DLD1 (cell line): ENCODE data around the gene FFAR3.

ENCODE experiments used
- in situ Hi-C: cut with HindIII; loops from 2 replicates; pipeline ENCODE4 v1.10.0; 2017; ENCODE audit warnings: low sequenced_read_pairs

The FFAR3 gene

GRCh38 chr19:35329323-35329722 is 28.9 kb upstream of the FFAR3 start:
- in situ Hi-C loops = no loop called here

DNA sequence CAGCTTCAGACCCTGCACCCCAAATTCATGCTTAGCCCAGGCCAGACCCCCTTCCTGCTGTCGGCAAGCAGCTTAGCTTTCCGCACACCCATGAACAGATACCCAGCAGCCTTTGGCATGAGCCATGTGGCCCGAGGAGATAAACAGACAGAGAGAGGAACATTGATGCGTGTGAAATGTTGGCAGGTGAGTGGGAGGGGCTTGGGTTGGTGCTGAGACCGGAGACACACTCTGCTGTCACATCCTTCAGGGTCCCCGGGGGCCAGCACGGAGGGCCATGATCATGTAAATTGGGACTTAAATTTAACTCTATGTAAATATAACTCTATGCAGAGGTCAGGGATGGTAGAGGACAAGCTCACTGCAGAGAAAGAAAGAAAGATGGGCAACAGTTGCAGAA is 27.8 kb upstream of the FFAR3 start:
- in situ Hi-C loops = no loop called here

DNA sequence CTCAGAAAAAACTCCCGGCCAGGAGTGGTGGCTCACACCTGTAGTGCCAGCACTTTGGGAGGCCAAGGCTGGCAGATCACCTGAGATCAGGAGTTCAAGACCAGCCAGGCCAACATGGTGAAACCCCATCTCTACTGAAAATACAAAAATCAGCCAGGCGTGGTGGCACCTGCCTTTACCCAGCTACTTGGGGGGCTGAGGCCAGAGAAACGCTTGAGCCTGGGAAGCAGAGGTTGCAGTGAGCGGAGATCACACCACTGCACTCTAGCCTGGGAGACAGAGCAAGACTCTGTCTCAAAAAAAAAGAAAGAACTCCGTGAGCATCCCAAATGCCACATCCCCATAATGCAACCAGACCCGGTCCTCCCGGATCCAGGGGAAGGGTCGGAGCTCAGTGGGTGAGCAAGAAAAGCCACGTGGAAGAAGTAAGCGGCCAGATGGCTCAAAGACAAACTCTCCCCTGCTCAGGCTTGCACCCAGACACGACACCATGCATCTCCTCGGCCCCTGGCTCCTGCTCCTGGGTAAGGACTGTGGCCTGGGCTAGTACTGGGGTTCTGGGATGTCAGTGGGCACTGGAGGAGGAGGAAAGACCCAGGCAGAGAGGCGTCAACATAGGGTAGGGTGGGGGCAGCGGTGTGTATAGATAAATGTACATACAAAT is 26.6 kb upstream of the FFAR3 start:
- in situ Hi-C loops = no loop called here

DNA sequence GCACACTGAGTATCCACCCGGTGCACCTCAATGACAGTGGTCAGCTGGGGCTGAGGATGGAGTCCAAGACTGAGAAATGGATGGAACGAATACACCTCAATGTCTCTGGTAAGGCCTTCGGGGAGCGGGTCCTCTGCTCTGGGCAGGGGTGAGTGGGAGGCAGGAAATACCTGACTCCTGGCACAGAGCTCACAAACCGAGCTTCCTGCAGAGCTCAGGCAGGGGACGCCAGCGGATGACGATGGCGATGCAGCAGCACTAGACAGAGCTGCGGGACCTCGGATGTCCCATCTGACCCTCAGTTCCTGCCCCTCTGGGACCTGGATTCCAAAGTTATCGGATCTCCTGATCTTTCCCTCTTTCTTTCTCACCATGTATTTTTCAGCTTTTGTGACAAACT is 25.4 kb upstream of the FFAR3 start:
- in situ Hi-C loops = no loop called here

DNA sequence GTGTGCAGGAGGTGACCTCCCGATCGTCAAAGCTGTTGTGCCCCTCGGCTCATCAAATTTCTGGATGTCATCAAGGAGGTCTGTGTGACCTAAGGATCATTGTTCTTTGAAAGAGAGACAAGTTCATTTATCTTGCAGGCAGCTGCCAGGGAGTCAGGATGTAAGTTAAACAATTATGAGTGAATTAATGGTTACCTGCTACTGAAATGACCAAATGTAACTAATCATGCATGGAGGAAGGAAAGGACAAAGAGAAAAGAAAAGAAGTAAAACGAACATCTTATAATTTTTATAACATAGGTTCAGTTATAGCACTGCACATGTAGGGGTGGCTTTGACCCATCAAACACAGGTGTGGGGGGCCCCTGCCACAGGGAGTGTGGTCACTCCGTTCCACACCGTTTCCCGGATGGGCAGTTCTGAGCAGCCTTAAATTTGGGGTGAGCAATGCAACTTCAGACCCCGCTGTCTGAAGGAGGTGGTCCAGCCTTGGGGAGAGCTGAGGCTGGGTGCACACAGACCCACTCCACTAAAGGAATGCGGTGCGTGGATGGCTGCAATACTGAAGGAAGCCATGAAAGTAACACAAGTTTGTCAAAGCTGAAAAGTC is 24.0 kb upstream of the FFAR3 start:
- in situ Hi-C loops = no loop called here

GRCh38 chr19:35336166-35336955 is 21.9 kb upstream of the FFAR3 start:
- in situ Hi-C loops = no loop called here

DNA sequence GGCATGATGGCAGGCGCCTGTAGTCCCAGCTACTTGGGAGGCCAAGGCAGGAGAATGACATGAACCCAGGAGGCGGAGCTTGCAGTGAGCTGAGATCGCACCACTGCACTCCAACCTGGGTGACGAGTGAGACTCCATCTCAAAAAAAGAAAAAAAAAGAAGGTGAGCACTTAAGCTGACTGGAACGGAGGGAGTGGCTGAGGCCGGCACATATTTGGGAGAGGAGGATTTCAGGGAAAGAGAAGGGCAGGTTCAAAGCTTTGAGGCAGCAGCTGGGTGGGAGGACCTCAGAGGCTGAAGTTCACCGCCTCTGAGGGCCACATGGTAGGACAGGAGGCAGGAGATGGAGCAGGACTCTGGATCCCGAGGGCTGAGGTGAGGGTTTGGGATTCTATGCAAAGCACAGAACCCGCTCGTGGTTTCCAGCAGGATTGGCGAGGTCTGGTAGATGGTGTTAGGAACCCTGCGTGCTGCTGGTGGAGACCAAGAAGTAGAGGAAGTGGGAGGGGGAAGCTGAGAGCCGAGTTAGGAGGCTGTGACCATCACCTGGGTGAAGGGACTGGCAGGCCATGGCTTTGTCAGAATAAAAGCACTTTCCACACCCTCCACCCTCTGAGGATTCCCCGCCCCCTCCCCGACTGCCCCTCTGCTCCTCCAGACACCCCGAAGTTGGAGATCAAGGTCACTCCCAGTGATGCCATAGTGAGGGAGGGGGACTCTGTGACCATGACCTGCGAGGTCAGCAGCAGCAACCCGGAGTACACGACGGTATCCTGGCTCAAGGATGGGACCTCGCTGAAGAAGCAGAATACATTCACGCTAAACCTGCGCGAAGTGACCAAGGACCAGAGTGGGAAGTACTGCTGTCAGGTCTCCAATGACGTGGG is 20.9 kb upstream of the FFAR3 start:
- in situ Hi-C loops = no loop called here

GRCh38 chr19:35337984-35338296 is 20.3 kb upstream of the FFAR3 start:
- in situ Hi-C loops = no loop called here

DNA sequence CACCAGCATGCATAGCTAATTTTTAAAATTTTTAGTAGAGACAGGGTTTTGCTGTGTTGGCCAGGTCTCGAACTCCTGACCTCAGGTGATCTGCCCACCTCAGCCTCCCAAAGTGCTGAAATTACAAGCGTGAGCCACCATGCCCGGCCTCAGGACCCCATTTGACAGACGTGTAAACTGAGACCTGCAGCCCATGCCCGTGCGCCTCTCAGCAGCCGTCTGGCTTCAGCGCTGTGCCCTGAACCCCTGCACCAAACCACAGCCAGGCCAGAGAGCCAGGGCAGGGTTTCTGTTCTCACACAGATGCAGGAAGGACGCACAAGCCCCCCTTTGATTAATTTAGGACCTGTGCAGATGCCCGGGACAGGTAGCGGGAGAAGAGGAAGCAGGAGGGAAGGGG is 17.8 kb upstream of the FFAR3 start:
- in situ Hi-C loops = no loop called here

GRCh38 chr19:35341006-35341405 is 17.3 kb upstream of the FFAR3 start:
- in situ Hi-C loops = no loop called here

DNA sequence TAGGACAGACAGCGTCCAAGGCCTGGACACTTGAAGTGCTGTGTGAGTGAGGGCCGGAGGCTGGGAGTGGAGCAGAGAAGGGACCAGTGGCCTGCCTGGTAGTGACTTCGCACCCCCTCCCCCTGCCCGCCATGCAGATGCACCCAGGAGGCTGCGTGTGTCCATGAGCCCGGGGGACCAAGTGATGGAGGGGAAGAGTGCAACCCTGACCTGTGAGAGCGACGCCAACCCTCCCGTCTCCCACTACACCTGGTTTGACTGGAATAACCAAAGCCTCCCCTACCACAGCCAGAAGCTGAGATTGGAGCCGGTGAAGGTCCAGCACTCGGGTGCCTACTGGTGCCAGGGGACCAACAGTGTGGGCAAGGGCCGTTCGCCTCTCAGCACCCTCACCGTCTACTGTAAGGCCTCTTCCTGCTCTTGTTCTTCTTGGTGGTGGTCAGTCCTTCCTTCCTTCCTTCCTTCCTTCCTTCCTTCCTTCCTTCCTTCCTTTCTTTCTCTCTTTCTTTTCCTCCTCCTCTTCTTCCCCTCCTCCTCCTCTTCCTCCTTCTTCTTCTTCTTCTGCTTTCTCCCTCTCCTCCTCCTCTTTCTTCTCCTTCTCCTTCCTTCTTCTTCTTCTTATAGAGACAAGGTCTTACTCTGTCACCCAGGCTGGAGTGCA is 16.6 kb upstream of the FFAR3 start:
- in situ Hi-C loops = no loop called here

- in situ Hi-C loops = no loop called here
Observed at GRCh38 chr19:35342430-35342829, 15.8 kb upstream of the FFAR3 start.

DNA sequence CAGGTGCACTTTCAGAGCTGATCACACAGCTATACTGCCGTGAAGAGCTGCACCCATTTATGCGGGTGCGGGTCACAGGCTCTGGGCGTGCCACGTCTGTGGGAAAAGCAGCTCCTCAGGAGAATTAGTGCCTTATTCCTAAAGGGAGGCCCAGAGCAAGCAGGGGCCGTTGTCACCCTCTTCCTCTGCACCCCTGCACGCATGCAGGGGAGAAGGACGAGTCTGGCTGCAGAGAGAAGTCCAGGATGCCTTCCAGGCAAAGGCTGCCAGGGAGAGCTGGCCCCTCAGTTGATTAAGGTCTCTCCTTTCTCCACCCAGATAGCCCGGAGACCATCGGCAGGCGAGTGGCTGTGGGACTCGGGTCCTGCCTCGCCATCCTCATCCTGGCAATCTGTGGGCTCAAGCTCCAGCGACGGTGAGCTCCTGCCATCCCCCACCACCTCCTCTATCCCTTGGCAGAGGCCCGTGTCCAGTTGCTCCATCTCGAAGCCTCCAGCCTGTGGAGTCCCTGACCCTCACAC is 13.7 kb upstream of the FFAR3 start:
- in situ Hi-C loops = no loop called here

DNA sequence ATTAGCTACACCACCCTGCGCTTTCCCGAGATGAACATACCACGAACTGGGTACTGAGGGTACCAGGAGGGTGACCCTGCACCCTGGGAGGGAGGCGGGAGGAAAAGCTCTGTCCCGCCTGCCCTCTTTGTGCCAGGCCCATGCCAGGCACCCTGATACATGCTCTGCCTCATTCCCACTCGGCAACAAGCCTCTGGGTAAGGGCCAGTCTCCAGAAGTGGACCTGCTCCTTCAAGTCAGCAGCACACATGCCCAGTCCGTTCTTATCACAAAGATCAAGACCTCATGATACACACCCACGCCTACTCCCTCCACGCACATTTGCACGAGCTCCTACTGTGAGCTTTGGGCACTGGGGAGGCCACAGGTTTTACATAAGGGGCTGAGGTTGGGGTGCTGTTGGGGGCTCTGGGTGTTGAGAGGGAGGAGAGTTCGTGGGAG is 12.6 kb upstream of the FFAR3 start:
- in situ Hi-C loops = no loop called here

GRCh38 chr19:35346193-35347052 is 11.8 kb upstream of the FFAR3 start:
- in situ Hi-C loops = no loop called here

GRCh38 chr19:35347171-35347929 is 10.9 kb upstream of the FFAR3 start, which contains the start of gene FFAR1:
TSS of gene FFAR1 (plus strand) at chr19:35347902. CDS start at chr19:35351552, 3,650 bp downstream.
- in situ Hi-C loops = no loop called here

DNA sequence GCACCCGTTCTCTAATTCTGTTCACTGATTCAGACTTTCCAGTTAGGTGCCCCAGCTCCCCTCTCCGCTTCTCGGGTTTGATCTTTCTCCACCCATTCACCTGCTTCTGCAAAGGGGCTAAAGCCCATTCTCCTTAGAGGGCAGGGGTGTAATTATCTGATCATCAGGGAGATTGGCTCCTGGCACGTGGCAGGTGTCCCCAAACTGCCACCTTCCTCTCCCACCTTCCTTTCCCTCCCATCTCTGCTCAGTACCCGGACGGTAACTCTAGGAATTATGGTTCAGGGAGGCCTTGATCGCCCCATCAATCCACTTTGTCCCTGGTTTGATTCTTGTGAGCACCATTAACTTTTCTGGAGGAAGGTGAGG is 10.3 kb upstream of the FFAR3 start:
- in situ Hi-C loops = no loop called here

DNA sequence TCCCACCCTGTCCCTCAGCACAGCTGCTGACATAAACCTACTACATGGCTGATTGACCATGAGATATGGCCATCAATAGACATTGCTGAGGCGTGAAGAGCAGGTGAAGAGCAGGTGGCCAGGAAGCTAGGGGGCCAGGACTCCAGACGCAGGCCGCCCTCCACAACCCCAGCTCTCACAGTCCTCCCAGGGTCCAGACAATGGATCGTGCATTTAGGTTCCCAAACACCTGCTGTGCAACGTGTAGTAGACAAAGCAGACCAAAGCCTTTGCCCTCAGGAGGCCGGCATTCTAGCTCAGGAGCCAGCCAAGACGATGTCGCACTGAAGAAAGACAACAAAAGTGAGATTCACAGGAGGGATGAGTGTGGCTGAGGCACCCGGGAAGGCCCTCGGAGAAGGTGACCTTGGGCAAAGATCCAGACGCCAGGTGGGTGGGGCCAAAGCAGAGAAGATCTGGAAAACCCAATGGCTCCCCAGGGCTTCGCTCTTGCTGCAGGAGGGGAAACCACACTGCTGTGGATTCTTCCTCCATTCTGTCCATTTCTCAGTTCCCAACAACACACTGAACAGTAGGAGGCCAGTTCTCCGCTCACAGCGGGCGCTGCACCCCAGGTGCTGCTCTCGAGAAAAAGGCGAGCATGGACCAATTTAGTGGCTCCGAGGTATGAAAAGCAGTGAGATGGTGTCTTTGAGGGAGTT is 9.2 kb upstream of the FFAR3 start:
- in situ Hi-C loops = no loop called here
